Measurements from ENCODE around the gene ZNF576.
A peak's percentile ranks its signal among the peaks of the same experiment; 100 is the strongest.

Gene ZNF576

DNA sequence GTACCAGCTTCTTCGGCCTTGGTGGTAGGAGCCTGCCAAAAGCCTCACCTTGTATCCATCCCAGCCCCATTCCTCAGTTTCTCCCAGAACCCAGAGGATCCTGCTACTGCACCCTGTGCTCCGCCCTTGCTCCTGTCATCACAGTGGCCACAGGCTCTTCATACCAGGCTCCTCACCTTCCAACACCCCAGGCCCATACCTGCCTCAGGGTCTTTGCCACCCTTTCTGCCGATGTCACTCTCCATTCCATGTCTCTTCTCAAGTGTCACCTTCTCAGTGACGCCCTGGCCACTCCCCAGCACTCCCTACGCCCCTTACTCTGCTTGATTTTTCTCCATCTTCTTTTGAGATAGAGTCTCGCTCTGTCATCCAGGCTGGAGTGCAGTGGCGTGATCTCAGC is 13.5 kb downstream of the ZNF576 start:
- Mint-ChIP-seq H3K27ac (peak overlapping the region; percentile 18), H3K9me3 (no peaks in the 10 kb centered on the region), H3K36me3 (ENCODE audit: low read depth) (peaks cover 63% of the 10 kb centered on the region), H3K4me1 (peaks cover 17% of the 10 kb centered on the region), H3K4me3 (no peak overlapping the region), H3K27me3 (ENCODE audit: low read depth, poor library complexity) (peaks cover 3% of the 10 kb centered on the region)
- DNase-seq: no peak
- TF ChIP-seq, protein P1, sequence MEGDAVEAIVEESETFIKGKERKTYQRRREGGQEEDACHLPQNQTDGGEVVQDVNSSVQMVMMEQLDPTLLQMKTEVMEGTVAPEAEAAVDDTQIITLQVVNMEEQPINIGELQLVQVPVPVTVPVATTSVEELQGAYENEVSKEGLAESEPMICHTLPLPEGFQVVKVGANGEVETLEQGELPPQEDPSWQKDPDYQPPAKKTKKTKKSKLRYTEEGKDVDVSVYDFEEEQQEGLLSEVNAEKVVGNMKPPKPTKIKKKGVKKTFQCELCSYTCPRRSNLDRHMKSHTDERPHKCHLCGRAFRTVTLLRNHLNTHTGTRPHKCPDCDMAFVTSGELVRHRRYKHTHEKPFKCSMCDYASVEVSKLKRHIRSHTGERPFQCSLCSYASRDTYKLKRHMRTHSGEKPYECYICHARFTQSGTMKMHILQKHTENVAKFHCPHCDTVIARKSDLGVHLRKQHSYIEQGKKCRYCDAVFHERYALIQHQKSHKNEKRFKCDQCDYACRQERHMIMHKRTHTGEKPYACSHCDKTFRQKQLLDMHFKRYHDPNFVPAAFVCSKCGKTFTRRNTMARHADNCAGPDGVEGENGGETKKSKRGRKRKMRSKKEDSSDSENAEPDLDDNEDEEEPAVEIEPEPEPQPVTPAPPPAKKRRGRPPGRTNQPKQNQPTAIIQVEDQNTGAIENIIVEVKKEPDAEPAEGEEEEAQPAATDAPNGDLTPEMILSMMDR (IDR thresholded peaks at IDR 0.05): no peak

DNA sequence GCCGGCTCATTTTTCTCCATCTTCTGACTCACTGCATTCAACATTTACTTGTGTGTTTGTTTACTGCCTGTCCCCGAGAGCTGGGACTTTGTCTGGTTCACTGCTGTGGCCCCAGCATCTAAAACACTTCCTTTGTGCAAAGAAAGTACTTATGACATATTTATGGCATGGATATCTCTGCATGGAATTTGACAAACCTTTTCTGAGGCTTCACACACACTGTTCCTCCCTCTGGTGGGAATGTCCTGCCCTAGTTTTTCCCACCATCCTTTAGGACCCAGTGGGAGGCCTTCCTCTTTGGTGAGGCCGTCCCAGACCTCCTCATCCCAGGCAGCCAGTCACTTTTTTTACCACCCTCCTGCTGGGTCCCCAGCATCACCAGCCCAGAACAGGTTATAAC is 14.1 kb downstream of the ZNF576 start:
- Mint-ChIP-seq H3K27me3 (ENCODE audit: low read depth, poor library complexity) (peaks cover 3% of the 10 kb centered on the region), H3K9me3 (no peaks in the 10 kb centered on the region), H3K4me1 (peaks cover 21% of the 10 kb centered on the region), H3K27ac (peak overlapping the region; percentile 96), H3K4me3 (no peak overlapping the region), H3K36me3 (ENCODE audit: low read depth) (peaks cover 65% of the 10 kb centered on the region)
- TF ChIP-seq, protein P1 (IDR thresholded peaks at IDR 0.05): no peak
- DNase-seq: no peak

DNA sequence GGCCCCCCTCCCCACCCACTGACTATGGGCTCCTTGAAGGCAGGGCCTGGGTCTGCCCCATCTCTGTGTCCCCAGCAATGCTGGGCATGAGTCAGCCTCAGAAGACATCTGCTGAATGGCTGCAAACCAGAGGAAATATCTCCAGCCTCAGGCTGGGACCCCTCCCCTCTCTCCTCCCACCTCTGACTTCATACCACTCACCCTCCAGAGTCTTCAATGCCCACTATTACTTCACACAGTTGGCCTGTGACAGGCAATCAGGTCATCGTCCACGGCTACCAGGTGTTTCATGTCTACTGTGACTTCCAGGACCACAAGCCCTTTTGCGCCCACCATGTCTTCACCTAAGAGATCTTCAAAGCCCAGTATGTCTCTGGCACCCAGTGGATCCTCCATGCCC is 15.4 kb downstream of the ZNF576 start, which contains the start of gene SRRM5:
Gene SRRM5 (plus strand): TSS at position 301 of the 400 bp plus-strand sequence. CDS start 34 bp downstream, at position 335.
- TF ChIP-seq, protein P1 (IDR thresholded peaks at IDR 0.05): no peak
- H3K9me3 Mint-ChIP-seq: no peaks in the 10 kb centered on the region
- peaks cover 34% of the 10 kb centered on the region for H3K4me1 Mint-ChIP-seq
- DNase-seq: no peak
- peak within 1 kb of the TSS; percentile 96 for H3K27ac Mint-ChIP-seq
- no peak within 1 kb of the TSS for H3K4me3 Mint-ChIP-seq
- H3K36me3 Mint-ChIP-seq (ENCODE audit: low read depth): peaks cover 66% of the 10 kb centered on the region
- no peaks in the 10 kb centered on the region for H3K27me3 Mint-ChIP-seq (ENCODE audit: low read depth, poor library complexity)

DNA sequence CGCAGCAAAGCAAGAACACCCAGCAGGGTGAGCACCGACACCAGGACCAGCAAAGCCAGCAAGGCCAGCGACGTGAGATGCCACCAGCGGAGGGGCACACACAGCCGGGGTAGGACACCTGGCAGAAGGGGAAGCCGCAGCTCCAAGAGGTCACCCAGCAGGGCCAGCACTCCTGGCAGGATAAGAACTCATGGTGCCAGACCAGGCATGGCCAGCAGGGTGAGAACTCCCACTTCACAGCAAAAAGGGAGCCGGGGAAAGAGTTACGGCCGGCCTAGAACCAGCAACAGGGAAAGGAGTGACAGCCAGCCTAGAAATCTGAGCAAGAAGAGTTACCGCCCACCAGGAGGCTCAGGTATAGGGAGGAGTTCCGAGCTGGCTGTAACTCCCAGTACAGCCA is 16.0 kb downstream of the ZNF576 start:
- Mint-ChIP-seq H3K36me3 (ENCODE audit: low read depth) (peaks cover 60% of the 10 kb centered on the region), H3K4me1 (peaks cover 39% of the 10 kb centered on the region), H3K9me3 (no peaks in the 10 kb centered on the region), H3K27me3 (ENCODE audit: low read depth, poor library complexity) (no peaks in the 10 kb centered on the region), H3K4me3 (no peak overlapping the region), H3K27ac (peak overlapping the region; percentile 93)
- TF ChIP-seq, protein P1 (IDR thresholded peaks at IDR 0.05): no peak
- no peak for DNase-seq

DNA sequence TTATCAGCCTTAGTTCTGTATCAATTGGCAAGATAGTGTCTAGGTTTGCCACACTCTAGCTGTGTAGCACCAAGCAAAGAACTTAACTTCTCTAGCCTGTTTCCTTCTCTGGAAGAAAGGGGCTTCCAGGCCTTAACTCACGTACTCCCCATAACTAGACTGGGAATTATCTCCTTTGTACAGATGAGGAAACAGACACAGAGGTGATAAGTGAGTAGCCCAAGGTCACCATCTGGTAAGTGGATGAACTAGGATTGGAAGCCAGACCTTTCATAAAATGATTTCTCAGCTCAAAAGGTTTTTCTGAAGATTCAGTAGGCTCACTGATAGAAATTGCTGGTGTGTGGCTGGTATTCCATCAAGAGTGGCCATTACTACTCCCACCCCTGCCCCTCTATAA is 19.9 kb downstream of the ZNF576 start:
- no peak for DNase-seq
- Mint-ChIP-seq H3K27ac (peak overlapping the region; percentile 94), H3K36me3 (ENCODE audit: low read depth) (peaks cover 41% of the 10 kb centered on the region), H3K4me3 (no peak overlapping the region), H3K9me3 (no peaks in the 10 kb centered on the region), H3K27me3 (ENCODE audit: low read depth, poor library complexity) (no peaks in the 10 kb centered on the region), H3K4me1 (peaks cover 54% of the 10 kb centered on the region)
- TF ChIP-seq, protein P1 (IDR thresholded peaks at IDR 0.05): no peak

DNA sequence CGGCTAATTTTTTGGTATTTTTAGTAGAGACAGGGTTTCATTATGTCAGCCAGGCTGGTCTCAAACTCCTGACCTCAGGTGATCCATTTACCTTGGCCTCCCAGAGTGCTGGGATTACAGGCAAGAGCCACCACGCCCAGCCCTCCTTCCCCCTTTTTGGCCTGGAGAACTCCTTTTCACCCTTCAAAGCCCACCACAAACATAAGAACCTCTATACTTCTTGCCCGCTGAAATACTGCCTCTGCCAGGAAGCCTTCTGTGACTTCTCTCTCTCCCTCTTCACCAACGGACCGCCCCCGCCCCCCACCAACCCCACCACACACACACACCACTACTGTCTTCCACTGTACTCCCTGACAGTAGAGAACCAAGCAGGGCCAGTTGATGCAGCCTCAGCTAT is 20.6 kb downstream of the ZNF576 start:
- Mint-ChIP-seq H3K27ac (peak overlapping the region; percentile 94), H3K27me3 (ENCODE audit: low read depth, poor library complexity) (no peaks in the 10 kb centered on the region), H3K9me3 (no peaks in the 10 kb centered on the region), H3K4me3 (no peak overlapping the region), H3K36me3 (ENCODE audit: low read depth) (peaks cover 41% of the 10 kb centered on the region), H3K4me1 (peaks cover 55% of the 10 kb centered on the region)
- TF ChIP-seq, protein P1 (IDR thresholded peaks at IDR 0.05): no peak
- DNase-seq: no peak
